ENCODE results near the gene ITGAD.

Gene ITGAD

DNA sequence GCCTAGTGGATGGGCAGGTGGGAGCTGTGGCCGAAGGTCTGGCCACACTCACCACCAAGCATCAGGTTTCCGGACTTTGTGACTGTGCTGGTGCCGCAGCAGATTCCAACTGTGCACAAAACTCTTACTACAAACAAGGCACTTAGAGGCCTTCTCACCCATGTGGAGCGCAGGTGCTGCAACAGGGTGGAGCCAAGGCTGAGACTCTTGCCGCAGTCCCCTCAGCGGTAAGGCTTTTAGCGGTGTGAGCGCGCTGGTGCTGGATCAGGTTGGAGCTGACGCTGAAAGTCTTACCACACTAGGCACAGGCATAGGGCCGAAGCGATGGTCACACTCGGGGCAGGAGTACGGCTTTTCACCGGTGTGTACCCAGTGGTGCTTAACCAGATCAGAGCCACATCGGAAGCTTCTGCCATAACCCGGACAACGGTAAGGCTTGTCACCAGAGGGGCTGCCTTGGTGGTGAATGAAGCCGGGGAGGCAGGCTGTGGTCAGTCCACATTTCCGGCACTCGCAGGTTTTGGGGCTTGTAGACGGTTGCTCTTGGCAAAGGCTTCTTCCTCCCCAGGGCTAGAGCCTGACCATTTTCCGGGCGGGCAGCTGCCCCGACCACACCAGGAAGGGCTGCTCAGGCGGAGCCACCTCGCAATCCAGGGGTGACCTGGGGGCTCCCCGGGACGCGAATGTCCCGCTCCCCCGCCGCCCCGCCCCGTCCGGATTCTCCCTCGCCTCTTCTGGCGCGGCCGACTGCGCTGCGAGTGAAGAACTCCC, 65.1 kb downstream of the ITGAD start:
- Histone ChIP-seq H3K4me3 (ENCODE audit: insufficient read length, low read depth) (peak overlapping the region; percentile 92), H3K27me3 (ENCODE audit: insufficient read depth, insufficient read length) (no peaks in the 10 kb centered on the region), H3K9me3 (ENCODE audit: insufficient read depth, low read length) (no peaks in the 10 kb centered on the region; the same call in 1 of the 2 replicates), H3K36me3 (ENCODE audit: insufficient read depth, insufficient read length, low read length) (peaks cover 46% of the 10 kb centered on the region), H3K9ac (ENCODE audit: insufficient read length, low read depth) (peak overlapping the region; percentile 96), H3K4me1 (ENCODE audit: insufficient read depth, insufficient read length) (peaks cover 17% of the 10 kb centered on the region)
- no peak for DNase-seq (ENCODE audit: low read depth, low spot score)
- TF ChIP-seq YY1 (IDR thresholded peaks at IDR 0.05; ENCODE audit: insufficient read depth, insufficient read length) (no peak), ZNF274 (IDR thresholded peaks at IDR 0.05; ENCODE audit: low read depth, low read length) (no peak), SUZ12 (IDR thresholded peaks at IDR 0.05; ENCODE audit: extremely low read depth, insufficient read depth, insufficient read length) (no peak)

DNA sequence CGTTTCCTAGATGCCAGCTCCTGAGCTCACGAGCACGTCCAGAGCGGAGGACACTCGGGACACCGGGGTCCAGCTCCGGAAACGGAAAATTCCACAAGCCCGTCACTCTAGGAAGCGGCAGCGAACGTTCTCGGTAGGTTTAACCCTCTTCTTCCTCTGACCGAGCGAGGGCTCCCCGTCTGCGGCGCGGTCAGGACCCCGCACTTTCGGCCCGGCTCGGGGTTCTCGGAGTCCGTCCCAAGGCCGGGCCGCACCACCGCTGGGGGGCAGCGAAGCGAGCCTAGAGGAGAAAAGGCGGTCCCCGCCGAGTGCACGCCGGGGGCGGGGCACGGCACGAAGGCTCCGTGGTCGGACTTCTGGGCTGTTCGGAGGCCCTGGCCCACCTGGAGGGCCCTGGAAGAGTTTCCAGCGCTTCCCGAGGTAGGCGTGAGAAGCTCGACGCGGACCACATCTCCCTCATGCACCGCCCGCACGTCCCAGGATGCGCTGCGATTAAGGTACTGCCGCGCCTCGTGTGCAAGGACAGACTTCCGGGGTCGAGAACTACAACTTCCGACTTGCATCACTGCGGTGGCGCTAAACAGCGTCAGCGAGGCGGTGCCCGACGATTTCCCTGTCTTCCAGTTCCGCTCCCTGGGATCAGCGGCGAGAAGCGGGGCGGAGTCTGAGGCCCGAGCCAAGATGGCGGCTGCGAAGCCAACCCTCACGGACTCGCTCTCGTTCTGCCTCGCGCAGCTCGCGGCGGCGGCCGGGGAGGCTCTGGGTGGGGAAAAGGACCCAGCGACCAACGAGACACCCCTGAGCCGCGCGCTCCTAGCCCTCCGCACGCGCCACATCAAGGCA, 65.9 kb downstream of the ITGAD start, which contains the start of gene ARMC5:
TSS of gene ARMC5 (plus strand) at position 658 of the 843 bp plus-strand sequence. CDS start at position 682, 24 bp downstream.
- TF ChIP-seq SUZ12 (IDR thresholded peaks at IDR 0.05; ENCODE audit: extremely low read depth, insufficient read depth, insufficient read length), result no peak
- TF ChIP-seq ZNF274 (IDR thresholded peaks at IDR 0.05; ENCODE audit: low read depth, low read length), result no peak
- peak; percentile 81 for TF ChIP-seq YY1 (IDR thresholded peaks at IDR 0.05; ENCODE audit: insufficient read depth, insufficient read length)
- Histone ChIP-seq H3K4me3 (ENCODE audit: insufficient read length, low read depth) (peak within 1 kb of the TSS; percentile 92), H3K9ac (ENCODE audit: insufficient read length, low read depth) (peak within 1 kb of the TSS; percentile 96), H3K36me3 (ENCODE audit: insufficient read depth, insufficient read length, low read length) (peaks cover 54% of the 10 kb centered on the region), H3K9me3 (ENCODE audit: insufficient read depth, low read length) (no peaks in the 10 kb centered on the region; the same call in 1 of the 2 replicates), H3K27me3 (ENCODE audit: insufficient read depth, insufficient read length) (no peaks in the 10 kb centered on the region), H3K4me1 (ENCODE audit: insufficient read depth, insufficient read length) (peaks cover 13% of the 10 kb centered on the region)
- DNase-seq (ENCODE audit: low read depth, low spot score), result peak; percentile 97

DNA sequence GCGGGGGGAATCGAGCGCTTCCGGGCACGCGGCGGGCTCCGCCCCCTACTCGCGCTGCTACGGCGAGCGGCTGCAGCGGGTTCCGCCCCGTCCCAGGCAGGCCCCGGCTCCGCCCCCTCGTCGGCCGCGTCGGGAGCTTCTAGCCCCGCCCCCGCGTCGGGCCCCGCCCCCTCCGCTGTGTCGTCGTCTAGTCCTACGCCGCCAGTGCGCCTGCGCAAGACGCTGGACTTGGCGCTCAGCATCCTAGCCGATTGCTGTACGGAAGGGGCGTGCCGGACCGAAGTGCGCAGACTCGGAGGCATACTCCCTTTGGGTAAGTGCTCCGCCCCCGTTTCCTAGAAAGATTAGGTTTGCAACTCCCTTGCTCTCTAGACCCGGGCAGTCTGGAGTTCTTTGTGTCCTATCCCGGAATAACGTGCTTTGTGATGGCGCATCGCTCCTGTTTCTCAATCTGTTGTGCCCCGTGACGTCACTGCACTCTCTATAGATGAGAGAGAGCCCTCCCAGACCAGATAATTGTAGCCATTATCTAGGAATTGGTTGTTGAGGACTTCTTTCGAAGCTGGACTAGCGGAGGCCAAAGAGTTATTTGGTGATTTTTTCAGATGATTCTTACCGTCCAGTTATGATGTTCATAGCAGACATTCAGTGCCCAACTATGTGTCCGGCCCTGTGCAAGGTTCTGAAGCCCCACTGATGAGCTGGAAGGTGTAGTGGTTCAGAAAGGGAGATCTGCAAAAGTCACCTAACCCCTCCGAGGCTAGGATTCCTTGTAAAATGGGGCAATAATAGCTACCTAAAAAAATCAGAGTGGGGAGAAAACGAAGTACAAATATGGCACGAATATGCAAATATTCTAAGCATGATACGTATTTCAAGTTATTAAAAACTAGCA, 66.8 kb downstream of the ITGAD start:
- peak overlapping the region; percentile 96 for H3K9ac ChIP-seq (ENCODE audit: insufficient read length, low read depth)
- peak; percentile 99 for DNase-seq (ENCODE audit: low read depth, low spot score)
- no peaks in the 10 kb centered on the region; the same call in 1 of the 2 replicates for H3K9me3 ChIP-seq (ENCODE audit: insufficient read depth, low read length)
- TF ChIP-seq SUZ12 (IDR thresholded peaks at IDR 0.05; ENCODE audit: extremely low read depth, insufficient read depth, insufficient read length), result no peak
- TF ChIP-seq ZNF274 (IDR thresholded peaks at IDR 0.05; ENCODE audit: low read depth, low read length), result no peak
- TF ChIP-seq YY1 (IDR thresholded peaks at IDR 0.05; ENCODE audit: insufficient read depth, insufficient read length), result no peak
- no peaks in the 10 kb centered on the region for H3K27me3 ChIP-seq (ENCODE audit: insufficient read depth, insufficient read length)
- H3K4me1 ChIP-seq (ENCODE audit: insufficient read depth, insufficient read length), result peaks cover 12% of the 10 kb centered on the region
- H3K36me3 ChIP-seq (ENCODE audit: insufficient read depth, insufficient read length, low read length), result peaks cover 62% of the 10 kb centered on the region
- H3K4me3 ChIP-seq (ENCODE audit: insufficient read length, low read depth), result peak overlapping the region; percentile 92

DNA sequence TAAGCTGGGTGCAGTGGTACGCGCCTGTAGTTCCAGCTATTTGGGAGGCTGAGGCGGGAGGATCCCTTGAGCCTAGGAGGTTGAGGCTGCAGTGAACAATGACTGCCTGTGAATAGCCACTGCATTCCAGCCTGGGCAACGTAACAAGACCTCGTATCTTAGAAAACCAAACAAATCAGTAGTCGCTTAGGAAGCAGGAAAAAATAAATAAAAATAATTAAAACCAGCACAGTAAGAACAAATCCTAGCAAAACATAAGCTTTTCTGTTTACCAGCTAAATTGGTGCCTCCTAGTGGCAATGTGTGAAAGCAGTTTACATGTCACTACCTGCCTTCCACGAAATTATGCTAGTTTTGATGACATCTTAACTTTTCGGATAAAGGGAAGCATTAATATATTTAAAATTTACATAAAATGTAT, 67.5 kb downstream of the ITGAD start:
- H3K4me1 ChIP-seq (ENCODE audit: insufficient read depth, insufficient read length), result peaks cover 8% of the 10 kb centered on the region
- no peak overlapping the region for H3K9ac ChIP-seq (ENCODE audit: insufficient read length, low read depth)
- no peaks in the 10 kb centered on the region for H3K27me3 ChIP-seq (ENCODE audit: insufficient read depth, insufficient read length)
- peaks cover 63% of the 10 kb centered on the region for H3K36me3 ChIP-seq (ENCODE audit: insufficient read depth, insufficient read length, low read length)
- H3K4me3 ChIP-seq (ENCODE audit: insufficient read length, low read depth), result peak overlapping the region; percentile 53
- DNase-seq (ENCODE audit: low read depth, low spot score), result no peak
- TF ChIP-seq SUZ12 (IDR thresholded peaks at IDR 0.05; ENCODE audit: extremely low read depth, insufficient read depth, insufficient read length) (no peak), ZNF274 (IDR thresholded peaks at IDR 0.05; ENCODE audit: low read depth, low read length) (no peak), YY1 (IDR thresholded peaks at IDR 0.05; ENCODE audit: insufficient read depth, insufficient read length) (no peak)
- no peaks in the 10 kb centered on the region; the same call in 1 of the 2 replicates for H3K9me3 ChIP-seq (ENCODE audit: insufficient read depth, low read length)

DNA sequence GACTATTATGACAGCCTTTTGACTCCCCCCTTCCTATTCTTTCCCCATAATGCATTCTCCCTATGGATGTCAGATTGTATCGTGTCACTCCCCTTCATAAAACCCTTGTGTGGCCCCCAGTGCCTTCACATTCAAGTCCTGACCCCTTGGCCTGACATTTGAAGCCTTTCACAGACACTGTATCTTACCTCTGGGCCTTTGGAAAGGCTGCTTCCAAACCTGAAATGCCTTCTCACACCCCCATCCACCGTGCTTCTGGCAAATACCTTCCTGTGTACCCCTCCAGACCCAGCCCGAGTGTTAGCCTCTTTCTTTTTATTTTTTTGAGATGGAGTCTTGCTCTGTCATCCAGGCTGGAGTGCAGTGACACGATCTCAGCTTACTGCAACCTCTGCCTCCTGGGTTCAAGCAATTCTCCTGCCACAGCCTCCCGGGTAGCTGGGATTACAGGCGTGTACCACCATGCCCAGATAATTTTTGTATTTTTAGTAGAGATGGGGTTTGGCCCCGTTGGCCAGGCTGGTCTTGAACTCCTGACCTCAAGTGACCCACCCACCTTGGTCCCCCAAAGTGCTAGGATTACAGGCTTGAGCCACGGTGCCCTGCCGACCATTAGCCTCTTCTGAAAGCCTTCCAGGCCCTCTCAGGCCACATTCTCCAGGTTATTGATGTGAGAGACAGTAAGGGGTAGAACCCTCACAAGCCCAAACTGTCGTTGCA, 68.2 kb downstream of the ITGAD start:
- Histone ChIP-seq H3K27me3 (ENCODE audit: insufficient read depth, insufficient read length) (no peaks in the 10 kb centered on the region), H3K36me3 (ENCODE audit: insufficient read depth, insufficient read length, low read length) (peaks cover 64% of the 10 kb centered on the region), H3K4me1 (ENCODE audit: insufficient read depth, insufficient read length) (peaks cover 8% of the 10 kb centered on the region), H3K9ac (ENCODE audit: insufficient read length, low read depth) (no peak overlapping the region), H3K4me3 (ENCODE audit: insufficient read length, low read depth) (no peak overlapping the region), H3K9me3 (ENCODE audit: insufficient read depth, low read length) (no peaks in the 10 kb centered on the region; the same call in 1 of the 2 replicates)
- no peak for TF ChIP-seq YY1 (IDR thresholded peaks at IDR 0.05; ENCODE audit: insufficient read depth, insufficient read length)
- no peak for TF ChIP-seq ZNF274 (IDR thresholded peaks at IDR 0.05; ENCODE audit: low read depth, low read length)
- no peak for TF ChIP-seq SUZ12 (IDR thresholded peaks at IDR 0.05; ENCODE audit: extremely low read depth, insufficient read depth, insufficient read length)
- DNase-seq (ENCODE audit: low read depth, low spot score), result no peak

Measured in NT2/D1 (cell line).